SK-N-SH (cell line): ENCODE results near the gene C2orf49.

ENCODE experiments used
- EP300 ChIP-seq, 2 experiments: IDR thresholded peaks; 2 replicates each; pipeline versions ENCODE4 v1.4.0 to v1.6.1; 2012; ENCODE audit warnings: borderline replicate concordance in 1 of 2, low read depth in 1 of 2, low read length in 1 of 2
- EZH2phosphoT487 ChIP-seq: fragments of 200-600 bp; sonication (generic); IDR thresholded peaks from 2 replicates; pipeline ENCODE4 v1.6.1; 2017; ENCODE audit warnings: low read depth, mixed run types, mild to moderate bottlenecking, antibody characterized with exemption, moderate library complexity, borderline replicate concordance
- GABPA ChIP-seq: IDR thresholded peaks from 2 replicates; pipeline ENCODE4 v1.4.0; 2012; ENCODE audit warnings: low read depth, mild to moderate bottlenecking
- MEF2A ChIP-seq: IDR thresholded peaks from 2 replicates; pipeline ENCODE4 v1.4.0; 2012; ENCODE audit warnings: low read depth, borderline replicate concordance
- MXI1 ChIP-seq: IDR thresholded peaks from 2 replicates; pipeline ENCODE4 v1.6.1; 2012; ENCODE audit warnings: mild to moderate bottlenecking, low read depth, low read length, improper control_type of control experiment
- POLR2AphosphoS5 ChIP-seq: IDR thresholded peaks from 2 replicates; pipeline ENCODE4 v1.6.1; 2012; ENCODE audit warnings: low read depth, low read length
- RFX5 ChIP-seq: IDR thresholded peaks from 2 replicates; pipeline ENCODE4 v1.6.1; 2012; ENCODE audit warnings: mild to moderate bottlenecking, improper control_type of control experiment, low read length
- SIN3A ChIP-seq: IDR thresholded peaks from 2 replicates; pipeline ENCODE4 v1.6.1; 2012; ENCODE audit warnings: low read depth, mild to moderate bottlenecking, low read length, moderate library complexity, borderline replicate concordance
- TCF12 ChIP-seq: IDR thresholded peaks from 2 replicates; pipeline ENCODE4 v1.4.0; 2012
- TF ChIP-seq, protein P1 (sequence below): fragments of 200-600 bp; sonication (generic); IDR thresholded peaks from 2 replicates; pipeline ENCODE4 v1.6.1; 2017; ENCODE audit warnings: antibody characterized with exemption, mild to moderate bottlenecking, moderate library complexity
- TF ChIP-seq, protein P2 (sequence below): fragments of 150-350 bp; IDR thresholded peaks from 2 replicates; pipeline ENCODE4 v1.6.1; 2017; ENCODE audit warnings: antibody characterized with exemption, low read length, low read depth, borderline replicate concordance
- TF ChIP-seq, protein P3 (sequence below): IDR thresholded peaks from 2 replicates; pipeline ENCODE4 v1.4.0; 2012; ENCODE audit warnings: low read depth, borderline replicate concordance

DNA sequence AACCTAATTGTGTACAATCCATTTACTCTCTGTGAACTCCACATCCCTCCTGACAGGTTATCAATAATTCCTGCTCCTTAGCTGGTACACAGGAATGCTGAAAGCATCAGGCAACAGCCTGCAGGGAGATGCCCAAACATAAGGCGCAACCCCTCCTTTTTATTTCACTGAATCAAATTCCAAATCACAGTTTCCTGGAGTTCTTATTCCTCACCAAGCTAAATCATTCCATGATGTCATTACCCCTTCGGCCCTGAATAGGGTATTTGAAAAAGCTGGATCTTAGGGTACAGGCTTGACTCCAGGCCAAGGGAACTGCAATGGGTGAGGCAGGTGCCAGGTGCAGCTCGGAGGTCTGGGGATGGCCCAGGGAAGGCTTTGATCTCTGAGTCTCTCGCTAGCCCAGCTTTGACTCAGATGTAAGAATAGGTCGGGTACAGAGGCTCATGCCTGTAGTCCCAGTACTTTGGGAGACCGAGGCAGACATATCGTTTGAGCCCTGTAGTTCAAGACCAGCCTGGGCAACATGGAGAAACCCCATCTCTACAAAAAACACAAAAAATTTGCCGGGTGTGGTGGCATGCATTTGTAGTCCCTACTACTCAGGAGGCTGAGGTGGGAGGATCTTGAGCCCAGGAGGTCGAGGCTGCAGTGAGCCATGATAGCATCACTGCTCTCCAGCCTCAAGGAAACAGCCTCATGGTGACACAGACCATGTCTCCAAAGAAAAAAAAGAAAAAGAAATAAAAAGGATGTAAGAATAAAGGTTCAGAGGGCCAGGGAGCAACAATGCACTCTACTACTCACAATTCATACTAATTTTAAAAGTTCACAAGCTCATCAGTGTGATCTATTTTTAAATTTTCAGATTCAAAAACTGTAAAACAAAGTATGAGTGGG is 54.7 kb downstream of the C2orf49 start:
- no peak for TF ChIP-seq SIN3A
- TF ChIP-seq, protein P1, sequence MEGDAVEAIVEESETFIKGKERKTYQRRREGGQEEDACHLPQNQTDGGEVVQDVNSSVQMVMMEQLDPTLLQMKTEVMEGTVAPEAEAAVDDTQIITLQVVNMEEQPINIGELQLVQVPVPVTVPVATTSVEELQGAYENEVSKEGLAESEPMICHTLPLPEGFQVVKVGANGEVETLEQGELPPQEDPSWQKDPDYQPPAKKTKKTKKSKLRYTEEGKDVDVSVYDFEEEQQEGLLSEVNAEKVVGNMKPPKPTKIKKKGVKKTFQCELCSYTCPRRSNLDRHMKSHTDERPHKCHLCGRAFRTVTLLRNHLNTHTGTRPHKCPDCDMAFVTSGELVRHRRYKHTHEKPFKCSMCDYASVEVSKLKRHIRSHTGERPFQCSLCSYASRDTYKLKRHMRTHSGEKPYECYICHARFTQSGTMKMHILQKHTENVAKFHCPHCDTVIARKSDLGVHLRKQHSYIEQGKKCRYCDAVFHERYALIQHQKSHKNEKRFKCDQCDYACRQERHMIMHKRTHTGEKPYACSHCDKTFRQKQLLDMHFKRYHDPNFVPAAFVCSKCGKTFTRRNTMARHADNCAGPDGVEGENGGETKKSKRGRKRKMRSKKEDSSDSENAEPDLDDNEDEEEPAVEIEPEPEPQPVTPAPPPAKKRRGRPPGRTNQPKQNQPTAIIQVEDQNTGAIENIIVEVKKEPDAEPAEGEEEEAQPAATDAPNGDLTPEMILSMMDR, result no peak
- TF ChIP-seq, protein P2, sequence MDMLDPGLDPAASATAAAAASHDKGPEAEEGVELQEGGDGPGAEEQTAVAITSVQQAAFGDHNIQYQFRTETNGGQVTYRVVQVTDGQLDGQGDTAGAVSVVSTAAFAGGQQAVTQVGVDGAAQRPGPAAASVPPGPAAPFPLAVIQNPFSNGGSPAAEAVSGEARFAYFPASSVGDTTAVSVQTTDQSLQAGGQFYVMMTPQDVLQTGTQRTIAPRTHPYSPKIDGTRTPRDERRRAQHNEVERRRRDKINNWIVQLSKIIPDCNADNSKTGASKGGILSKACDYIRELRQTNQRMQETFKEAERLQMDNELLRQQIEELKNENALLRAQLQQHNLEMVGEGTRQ, result no peak
- no peak for TF ChIP-seq POLR2AphosphoS5
- TF ChIP-seq EZH2phosphoT487, result no peak
- no peak for TF ChIP-seq EP300 (IDR thresholded peaks at IDR 0.05; ENCODE audit: borderline replicate concordance in 1 of 2, low read depth in 1 of 2, low read length in 1 of 2)
- no peak for TF ChIP-seq RFX5
- TF ChIP-seq GABPA, result no peak
- TF ChIP-seq, protein P3, sequence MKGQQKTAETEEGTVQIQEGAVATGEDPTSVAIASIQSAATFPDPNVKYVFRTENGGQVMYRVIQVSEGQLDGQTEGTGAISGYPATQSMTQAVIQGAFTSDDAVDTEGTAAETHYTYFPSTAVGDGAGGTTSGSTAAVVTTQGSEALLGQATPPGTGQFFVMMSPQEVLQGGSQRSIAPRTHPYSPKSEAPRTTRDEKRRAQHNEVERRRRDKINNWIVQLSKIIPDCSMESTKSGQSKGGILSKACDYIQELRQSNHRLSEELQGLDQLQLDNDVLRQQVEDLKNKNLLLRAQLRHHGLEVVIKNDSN, result no peak
- TF ChIP-seq MXI1, result no peak
- TF ChIP-seq MEF2A, result no peak
- no peak for TF ChIP-seq TCF12
